Measurements from ENCODE around the gene KLK14. TPM values are rescaled to one million over a fixed set of nuclear protein-coding genes. Genes with fewer than 3 reads are reported as not detected.
A peak's percentile ranks its signal among the peaks of the same experiment; 100 is the strongest.

Gene KLK14
- total and polyA plus RNA-seq, 2 experiments from 2014 or later: 0.42 TPM; not detected in 1

DNA sequence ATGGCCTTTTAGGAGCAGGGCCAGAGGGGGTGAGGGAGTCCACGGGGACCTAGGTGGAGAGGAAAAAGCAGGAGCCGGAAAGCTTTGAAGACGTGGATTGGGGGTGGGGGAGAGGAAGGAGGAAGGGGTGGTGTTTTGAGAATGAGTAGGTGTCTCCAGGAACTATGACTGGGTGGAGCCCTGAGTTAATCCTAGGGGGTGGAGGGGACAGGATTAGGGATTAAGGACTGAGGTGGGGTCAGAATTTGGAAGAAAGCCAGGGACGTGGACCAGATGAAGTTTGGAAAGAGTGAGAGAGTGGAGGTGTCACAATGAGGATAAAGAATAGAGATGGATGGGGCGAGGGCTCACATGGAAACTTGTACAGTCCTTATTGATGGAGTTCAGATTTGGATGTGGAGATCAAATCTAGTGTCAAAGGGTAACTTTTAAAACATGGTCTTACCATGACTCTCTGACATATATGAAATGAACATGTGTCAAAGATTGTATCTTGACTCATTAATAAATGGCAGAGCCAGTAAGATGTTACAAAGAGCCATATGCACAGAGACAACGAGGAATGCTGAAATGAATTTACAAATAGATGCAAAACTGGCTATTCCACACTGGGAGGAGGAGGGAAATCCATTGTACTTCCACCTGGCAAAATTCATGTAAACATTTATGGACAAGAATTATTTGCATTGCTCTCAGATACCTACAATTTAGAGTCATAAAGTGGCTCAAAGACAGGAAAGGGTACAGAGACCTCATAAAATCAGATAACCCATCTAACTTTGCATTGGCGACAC lies 16.1 kb downstream of the KLK14 start:
- Histone ChIP-seq H2AFZ (no peak overlapping the region; the same call in 1 of the 2 replicates), H3K27me3 (ENCODE audit: insufficient read depth) (no peaks in the 10 kb centered on the region), H3K79me2 (replicated peaks; ENCODE audit: insufficient read depth) (no peaks in the 10 kb centered on the region), H3K4me3 (no peak overlapping the region), H3K27ac (ENCODE audit: low read depth) (no peak overlapping the region), H3K4me2 (peak overlapping the region; percentile 92; the same call in 1 of the 2 replicates), H3K9me2 (ENCODE audit: insufficient read depth) (peaks cover 21% of the 10 kb centered on the region), H3K4me1 (ENCODE audit: insufficient read depth) (peaks cover 11% of the 10 kb centered on the region; the same call in 1 of the 2 replicates), H3F3A (replicated peaks; ENCODE audit: low read depth) (no peaks in the 10 kb centered on the region), H4K20me1 (replicated peaks; ENCODE audit: insufficient read depth) (no peaks in the 10 kb centered on the region), H3K36me3 (ENCODE audit: insufficient read depth) (no peaks in the 10 kb centered on the region; the same call in 1 of the 2 replicates)
- no peaks in the 10 kb centered on the region; the same call in 1 of the 3 replicates for H3K9me3 Mint-ChIP-seq
- H3K36me3 Mint-ChIP-seq (ENCODE audit: low read depth): no peaks in the 10 kb centered on the region
- H3K27me3 Mint-ChIP-seq (ENCODE audit: insufficient read depth, low read depth, poor library complexity): no peaks in the 10 kb centered on the region
- no peak for DNase-seq (ENCODE audit: low spot score)
- TF ChIP-seq, protein P1, sequence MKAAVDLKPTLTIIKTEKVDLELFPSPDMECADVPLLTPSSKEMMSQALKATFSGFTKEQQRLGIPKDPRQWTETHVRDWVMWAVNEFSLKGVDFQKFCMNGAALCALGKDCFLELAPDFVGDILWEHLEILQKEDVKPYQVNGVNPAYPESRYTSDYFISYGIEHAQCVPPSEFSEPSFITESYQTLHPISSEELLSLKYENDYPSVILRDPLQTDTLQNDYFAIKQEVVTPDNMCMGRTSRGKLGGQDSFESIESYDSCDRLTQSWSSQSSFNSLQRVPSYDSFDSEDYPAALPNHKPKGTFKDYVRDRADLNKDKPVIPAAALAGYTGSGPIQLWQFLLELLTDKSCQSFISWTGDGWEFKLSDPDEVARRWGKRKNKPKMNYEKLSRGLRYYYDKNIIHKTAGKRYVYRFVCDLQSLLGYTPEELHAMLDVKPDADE (IDR thresholded peaks at IDR 0.05): no peak
- TF ChIP-seq, protein P2, sequence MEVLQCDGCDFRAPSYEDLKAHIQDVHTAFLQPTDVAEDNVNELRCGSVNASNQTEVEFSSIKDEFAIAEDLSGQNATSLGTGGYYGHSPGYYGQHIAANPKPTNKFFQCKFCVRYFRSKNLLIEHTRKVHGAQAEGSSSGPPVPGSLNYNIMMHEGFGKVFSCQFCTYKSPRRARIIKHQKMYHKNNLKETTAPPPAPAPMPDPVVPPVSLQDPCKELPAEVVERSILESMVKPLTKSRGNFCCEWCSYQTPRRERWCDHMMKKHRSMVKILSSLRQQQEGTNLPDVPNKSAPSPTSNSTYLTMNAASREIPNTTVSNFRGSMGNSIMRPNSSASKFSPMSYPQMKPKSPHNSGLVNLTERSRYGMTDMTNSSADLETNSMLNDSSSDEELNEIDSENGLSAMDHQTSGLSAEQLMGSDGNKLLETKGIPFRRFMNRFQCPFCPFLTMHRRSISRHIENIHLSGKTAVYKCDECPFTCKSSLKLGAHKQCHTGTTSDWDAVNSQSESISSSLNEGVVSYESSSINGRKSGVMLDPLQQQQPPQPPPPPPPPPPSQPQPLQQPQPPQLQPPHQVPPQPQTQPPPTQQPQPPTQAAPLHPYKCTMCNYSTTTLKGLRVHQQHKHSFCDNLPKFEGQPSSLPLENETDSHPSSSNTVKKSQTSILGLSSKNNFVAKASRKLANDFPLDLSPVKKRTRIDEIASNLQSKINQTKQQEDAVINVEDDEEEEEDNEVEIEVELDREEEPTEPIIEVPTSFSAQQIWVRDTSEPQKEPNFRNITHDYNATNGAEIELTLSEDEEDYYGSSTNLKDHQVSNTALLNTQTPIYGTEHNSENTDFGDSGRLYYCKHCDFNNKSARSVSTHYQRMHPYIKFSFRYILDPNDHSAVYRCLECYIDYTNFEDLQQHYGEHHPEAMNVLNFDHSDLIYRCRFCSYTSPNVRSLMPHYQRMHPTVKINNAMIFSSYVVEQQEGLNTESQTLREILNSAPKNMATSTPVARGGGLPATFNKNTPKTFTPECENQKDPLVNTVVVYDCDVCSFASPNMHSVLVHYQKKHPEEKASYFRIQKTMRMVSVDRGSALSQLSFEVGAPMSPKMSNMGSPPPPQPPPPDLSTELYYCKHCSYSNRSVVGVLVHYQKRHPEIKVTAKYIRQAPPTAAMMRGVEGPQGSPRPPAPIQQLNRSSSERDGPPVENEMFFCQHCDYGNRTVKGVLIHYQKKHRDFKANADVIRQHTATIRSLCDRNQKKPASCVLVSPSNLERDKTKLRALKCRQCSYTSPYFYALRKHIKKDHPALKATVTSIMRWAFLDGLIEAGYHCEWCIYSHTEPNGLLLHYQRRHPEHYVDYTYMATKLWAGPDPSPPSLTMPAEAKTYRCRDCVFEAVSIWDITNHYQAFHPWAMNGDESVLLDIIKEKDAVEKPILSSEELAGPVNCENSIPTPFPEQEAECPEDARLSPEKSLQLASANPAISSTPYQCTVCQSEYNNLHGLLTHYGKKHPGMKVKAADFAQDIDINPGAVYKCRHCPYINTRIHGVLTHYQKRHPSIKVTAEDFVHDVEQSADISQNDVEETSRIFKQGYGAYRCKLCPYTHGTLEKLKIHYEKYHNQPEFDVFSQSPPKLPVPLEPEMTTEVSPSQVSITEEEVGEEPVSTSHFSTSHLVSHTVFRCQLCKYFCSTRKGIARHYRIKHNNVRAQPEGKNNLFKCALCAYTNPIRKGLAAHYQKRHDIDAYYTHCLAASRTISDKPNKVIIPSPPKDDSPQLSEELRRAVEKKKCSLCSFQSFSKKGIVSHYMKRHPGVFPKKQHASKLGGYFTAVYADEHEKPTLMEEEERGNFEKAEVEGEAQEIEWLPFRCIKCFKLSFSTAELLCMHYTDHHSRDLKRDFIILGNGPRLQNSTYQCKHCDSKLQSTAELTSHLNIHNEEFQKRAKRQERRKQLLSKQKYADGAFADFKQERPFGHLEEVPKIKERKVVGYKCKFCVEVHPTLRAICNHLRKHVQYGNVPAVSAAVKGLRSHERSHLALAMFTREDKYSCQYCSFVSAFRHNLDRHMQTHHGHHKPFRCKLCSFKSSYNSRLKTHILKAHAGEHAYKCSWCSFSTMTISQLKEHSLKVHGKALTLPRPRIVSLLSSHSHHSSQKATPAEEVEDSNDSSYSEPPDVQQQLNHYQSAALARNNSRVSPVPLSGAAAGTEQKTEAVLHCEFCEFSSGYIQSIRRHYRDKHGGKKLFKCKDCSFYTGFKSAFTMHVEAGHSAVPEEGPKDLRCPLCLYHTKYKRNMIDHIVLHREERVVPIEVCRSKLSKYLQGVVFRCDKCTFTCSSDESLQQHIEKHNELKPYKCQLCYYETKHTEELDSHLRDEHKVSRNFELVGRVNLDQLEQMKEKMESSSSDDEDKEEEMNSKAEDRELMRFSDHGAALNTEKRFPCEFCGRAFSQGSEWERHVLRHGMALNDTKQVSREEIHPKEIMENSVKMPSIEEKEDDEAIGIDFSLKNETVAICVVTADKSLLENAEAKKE (CRISPR knock-in tag; IDR thresholded peaks at IDR 0.05): no peak
- TF ChIP-seq, protein P3, sequence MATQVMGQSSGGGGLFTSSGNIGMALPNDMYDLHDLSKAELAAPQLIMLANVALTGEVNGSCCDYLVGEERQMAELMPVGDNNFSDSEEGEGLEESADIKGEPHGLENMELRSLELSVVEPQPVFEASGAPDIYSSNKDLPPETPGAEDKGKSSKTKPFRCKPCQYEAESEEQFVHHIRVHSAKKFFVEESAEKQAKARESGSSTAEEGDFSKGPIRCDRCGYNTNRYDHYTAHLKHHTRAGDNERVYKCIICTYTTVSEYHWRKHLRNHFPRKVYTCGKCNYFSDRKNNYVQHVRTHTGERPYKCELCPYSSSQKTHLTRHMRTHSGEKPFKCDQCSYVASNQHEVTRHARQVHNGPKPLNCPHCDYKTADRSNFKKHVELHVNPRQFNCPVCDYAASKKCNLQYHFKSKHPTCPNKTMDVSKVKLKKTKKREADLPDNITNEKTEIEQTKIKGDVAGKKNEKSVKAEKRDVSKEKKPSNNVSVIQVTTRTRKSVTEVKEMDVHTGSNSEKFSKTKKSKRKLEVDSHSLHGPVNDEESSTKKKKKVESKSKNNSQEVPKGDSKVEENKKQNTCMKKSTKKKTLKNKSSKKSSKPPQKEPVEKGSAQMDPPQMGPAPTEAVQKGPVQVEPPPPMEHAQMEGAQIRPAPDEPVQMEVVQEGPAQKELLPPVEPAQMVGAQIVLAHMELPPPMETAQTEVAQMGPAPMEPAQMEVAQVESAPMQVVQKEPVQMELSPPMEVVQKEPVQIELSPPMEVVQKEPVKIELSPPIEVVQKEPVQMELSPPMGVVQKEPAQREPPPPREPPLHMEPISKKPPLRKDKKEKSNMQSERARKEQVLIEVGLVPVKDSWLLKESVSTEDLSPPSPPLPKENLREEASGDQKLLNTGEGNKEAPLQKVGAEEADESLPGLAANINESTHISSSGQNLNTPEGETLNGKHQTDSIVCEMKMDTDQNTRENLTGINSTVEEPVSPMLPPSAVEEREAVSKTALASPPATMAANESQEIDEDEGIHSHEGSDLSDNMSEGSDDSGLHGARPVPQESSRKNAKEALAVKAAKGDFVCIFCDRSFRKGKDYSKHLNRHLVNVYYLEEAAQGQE (IDR thresholded peaks at IDR 0.05; ENCODE audit: unreplicated experiment): no peak
- TF ChIP-seq POLR2AphosphoS5 (IDR thresholded peaks at IDR 0.05; ENCODE audit: low read depth): no peak
- TF ChIP-seq EZH2 (IDR thresholded peaks at IDR 0.05; ENCODE audit: low read depth, unreplicated experiment): no peak
- no peak for TF ChIP-seq JUNB (IDR thresholded peaks at IDR 0.05; ENCODE audit: unreplicated experiment)
- TF ChIP-seq ZNF114 (CRISPR knock-in tag; IDR thresholded peaks at IDR 0.05): no peak
- TF ChIP-seq CREB1 (CRISPR knock-in tag; IDR thresholded peaks at IDR 0.05; ENCODE audit: low read depth): no peak
- TF ChIP-seq NANOG (IDR thresholded peaks at IDR 0.05; ENCODE audit: borderline replicate concordance): no peak
- H3K27ac Mint-ChIP-seq: no peak overlapping the region
- H3K4me1 Mint-ChIP-seq: peaks cover 7% of the 10 kb centered on the region
- no peak overlapping the region for H3K4me3 Mint-ChIP-seq
- no peak for ATAC-seq
